Measurements from ENCODE around the gene CPLX1.
"Not testable (repeated sequence)": the region's sequence is repeated elsewhere in the genome, so short reads cannot be mapped to it uniquely, and the experiment has no call there.

Gene CPLX1

GRCh38 chr4:823761-824460, 2.0 kb downstream of the CPLX1 start:
- H3K4me3 ChIP-seq (ENCODE audit: low read depth, low read length), result no peak overlapping the region
- no peak for DNase-seq (ENCODE audit: low read depth)

GRCh38 chr4:823176-823760, 2.7 kb downstream of the CPLX1 start:
- no peak for DNase-seq (ENCODE audit: low read depth)
- H3K4me3 ChIP-seq (ENCODE audit: low read depth, low read length), result no peak overlapping the region

GRCh38 chr4:822361-823175, 3.4 kb downstream of the CPLX1 start:
- no peak overlapping the region for H3K4me3 ChIP-seq (ENCODE audit: low read depth, low read length)
- no peak for DNase-seq (ENCODE audit: low read depth)

- DNase-seq (ENCODE audit: low read depth), result no peak
Measured at GRCh38 chr4:821631-822030, 4.3 kb downstream of the CPLX1 start.

GRCh38 chr4:821181-821591, 4.7 kb downstream of the CPLX1 start:
- H3K4me3 ChIP-seq (ENCODE audit: low read depth, low read length), result no peak overlapping the region

More at GRCh38 chr4:821631-822030, 4.3 kb downstream of the CPLX1 start:
- no peak overlapping the region for H3K4me3 ChIP-seq (ENCODE audit: low read depth, low read length)

GRCh38 chr4:820230-821172, 5.4 kb downstream of the CPLX1 start:
- DNase-seq (ENCODE audit: low read depth), result no peak
- H3K4me3 ChIP-seq (ENCODE audit: low read depth, low read length), result no peak overlapping the region

More at GRCh38 chr4:821181-821591, 4.7 kb downstream of the CPLX1 start:
- no peak for DNase-seq (ENCODE audit: low read depth)

- no peak for DNase-seq (ENCODE audit: low read depth)
- H3K4me3 ChIP-seq (ENCODE audit: low read depth, low read length), result no peak overlapping the region
Measured at GRCh38 chr4:819401-820229, 6.3 kb downstream of the CPLX1 start.

GRCh38 chr4:818106-818921, 7.6 kb downstream of the CPLX1 start:
- DNase-seq (ENCODE audit: low read depth), result no peak
- no peak overlapping the region for H3K4me3 ChIP-seq (ENCODE audit: low read depth, low read length)

- no peak for DNase-seq (ENCODE audit: low read depth)
- no peak overlapping the region for H3K4me3 ChIP-seq (ENCODE audit: low read depth, low read length)
Measured at GRCh38 chr4:815464-816146, 10.3 kb downstream of the CPLX1 start.

- no peak overlapping the region for H3K4me3 ChIP-seq (ENCODE audit: low read depth, low read length)
- DNase-seq (ENCODE audit: low read depth), result no peak
Measured at GRCh38 chr4:814312-814850, 11.5 kb downstream of the CPLX1 start.

GRCh38 chr4:813900-814299, 12.0 kb downstream of the CPLX1 start:
- no peak for DNase-seq (ENCODE audit: low read depth)
- H3K4me3 ChIP-seq (ENCODE audit: low read depth, low read length), result no peak overlapping the region

GRCh38 chr4:808860-809570, 16.9 kb downstream of the CPLX1 start:
- DNase-seq (ENCODE audit: low read depth), result no peak
- H3K4me3 ChIP-seq (ENCODE audit: low read depth, low read length), result no peak overlapping the region

GRCh38 chr4:807792-808191, 18.1 kb downstream of the CPLX1 start:
- DNase-seq (ENCODE audit: low read depth), result no peak
- H3K4me3 ChIP-seq (ENCODE audit: low read depth, low read length), result no peak overlapping the region

GRCh38 chr4:806979-807378, 18.9 kb downstream of the CPLX1 start:
- not testable (repeated sequence) for DNase-seq (ENCODE audit: low read depth); H3K4me3 ChIP-seq (ENCODE audit: low read depth, low read length)

- no peak for DNase-seq (ENCODE audit: low read depth)
- no peak overlapping the region for H3K4me3 ChIP-seq (ENCODE audit: low read depth, low read length)
Measured at GRCh38 chr4:804804-805203, 21.1 kb downstream of the CPLX1 start.

GRCh38 chr4:803884-804283, 22.0 kb downstream of the CPLX1 start:
- no peak for DNase-seq (ENCODE audit: low read depth)
- no peak overlapping the region for H3K4me3 ChIP-seq (ENCODE audit: low read depth, low read length)
